GM04503 (cell line): Measurements from ENCODE around the gene AKR7A3.

Experiments
- DNase-seq: peaks from one replicate; pipeline ENCODE4 v3.0.0-alpha.2; 2012; ENCODE audit warnings: low read depth

Gene AKR7A3

DNA sequence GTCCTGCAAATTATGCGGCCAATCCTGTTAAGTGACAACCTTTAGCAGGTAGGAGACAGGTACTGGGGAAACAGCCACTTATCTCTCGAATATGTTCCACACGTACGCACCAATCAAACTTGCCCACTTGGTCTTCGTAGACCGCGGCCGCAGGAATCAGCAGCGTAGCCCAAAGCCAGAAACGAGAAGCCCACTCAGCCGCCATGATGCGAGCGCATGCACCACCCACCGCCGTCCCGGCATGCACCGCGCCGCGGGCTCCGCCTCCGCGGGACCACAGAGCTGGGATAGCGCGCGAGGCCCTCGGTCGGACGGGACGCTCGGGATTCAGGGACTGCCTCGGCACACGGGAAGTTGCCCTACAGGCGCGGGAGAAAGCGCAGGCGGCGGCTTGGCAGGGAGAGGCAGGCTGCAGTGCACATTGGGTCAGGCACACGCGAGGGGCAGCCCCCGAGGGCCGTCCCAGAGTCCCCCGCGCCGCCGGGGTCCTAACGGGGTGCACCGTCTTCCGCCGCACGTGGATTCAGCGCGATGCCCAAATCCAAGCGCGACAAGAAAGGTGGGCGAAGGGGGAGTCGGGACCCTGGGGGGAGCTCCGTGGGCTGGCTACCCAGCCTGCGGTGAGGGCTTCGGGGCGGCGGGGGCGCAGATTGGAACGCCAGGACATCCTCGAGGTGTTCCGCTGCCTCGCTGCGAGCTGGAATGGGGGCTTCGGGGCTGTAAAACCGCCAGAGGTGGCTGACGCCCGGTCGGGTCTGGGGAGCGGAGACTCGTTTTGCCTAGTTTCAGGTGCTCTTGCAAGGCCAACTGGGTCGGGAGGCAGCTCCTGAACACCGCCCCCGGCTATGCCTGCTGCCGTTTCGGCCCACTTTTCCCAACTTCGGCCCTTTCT lies 37.0 kb downstream of the AKR7A3 start, which contains the start of the genes EMC1 and MRTO4:
Gene EMC1 (minus strand): TSS at position 220 of the 892 bp plus-strand sequence. CDS start 15 bp downstream, at position 205.
Gene MRTO4 (plus strand): TSS at position 501 of the 892 bp plus-strand sequence. CDS start 31 bp downstream, at position 532.
- DNase-seq: peak; percentile 42

DNA sequence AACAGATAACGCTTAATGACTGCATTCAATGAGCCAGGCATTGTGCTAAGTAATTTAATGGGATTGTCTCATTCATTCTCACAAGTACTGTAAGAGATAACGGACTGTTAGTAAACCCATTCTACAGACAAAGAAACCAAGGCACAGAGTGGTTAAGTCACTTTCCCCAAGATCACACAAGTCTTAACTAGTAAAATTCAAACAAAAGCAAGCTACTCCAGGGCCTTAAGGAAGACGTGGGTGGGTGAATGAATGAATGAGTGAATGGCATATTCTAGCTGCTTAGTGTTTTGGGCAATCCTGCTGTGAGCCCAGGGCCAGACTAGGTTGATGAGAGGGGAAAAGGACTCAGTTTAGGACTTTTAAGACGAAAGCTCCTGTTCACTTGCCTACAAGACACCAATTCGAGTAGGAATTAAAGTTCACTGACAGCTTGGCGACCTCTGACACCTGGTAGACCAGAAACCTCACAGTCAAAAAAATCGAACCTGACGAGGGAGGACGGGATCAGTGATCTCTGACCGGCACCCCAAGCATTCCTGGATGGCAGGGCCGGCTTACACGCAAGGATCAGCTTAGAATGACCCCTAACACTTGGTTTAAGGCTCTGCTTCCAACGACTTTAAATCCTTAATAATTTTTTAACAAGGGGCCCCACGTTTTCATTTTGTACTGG lies 37.8 kb downstream of the AKR7A3 start:
- no peak for DNase-seq

DNA sequence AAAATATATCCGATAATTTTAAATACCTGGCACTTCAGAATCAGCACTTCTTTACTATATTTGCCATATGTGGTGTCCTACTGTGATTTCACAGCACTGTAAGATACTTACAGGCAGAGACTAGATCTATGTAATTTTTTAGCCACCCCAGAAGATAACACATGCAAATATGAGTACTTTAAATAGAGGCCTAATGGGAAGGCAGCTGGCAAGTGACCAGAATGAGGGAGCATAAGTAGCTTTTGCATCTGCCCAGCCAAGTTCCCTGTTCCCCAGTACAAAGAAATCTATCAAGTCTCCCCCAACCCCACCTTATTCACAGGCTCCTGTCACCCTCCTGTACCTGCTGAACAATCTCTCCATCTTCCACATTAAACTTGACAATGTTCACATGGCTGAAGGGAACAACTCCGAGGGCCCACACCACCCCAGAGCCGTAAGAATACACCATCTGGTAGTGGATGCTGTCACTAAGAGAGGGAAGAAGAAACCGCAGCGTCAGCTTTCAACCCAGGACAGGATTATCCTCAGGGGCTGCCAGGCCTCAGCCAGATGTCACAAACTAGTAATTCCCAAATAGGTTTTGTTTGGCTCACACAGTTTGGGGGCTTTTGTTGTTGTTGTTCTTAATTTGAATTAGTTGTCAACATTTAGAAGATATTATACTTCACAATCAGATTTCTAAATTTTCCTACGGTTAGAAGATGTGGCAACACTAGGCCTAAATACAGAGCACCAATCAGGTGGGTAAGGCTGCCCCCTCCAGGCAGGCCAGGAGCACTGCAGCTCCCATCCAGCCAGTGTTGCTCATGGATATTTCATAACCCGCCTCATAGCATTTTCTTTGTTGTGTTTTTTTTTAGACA lies 47.7 kb downstream of the AKR7A3 start:
- DNase-seq: no peak

DNA sequence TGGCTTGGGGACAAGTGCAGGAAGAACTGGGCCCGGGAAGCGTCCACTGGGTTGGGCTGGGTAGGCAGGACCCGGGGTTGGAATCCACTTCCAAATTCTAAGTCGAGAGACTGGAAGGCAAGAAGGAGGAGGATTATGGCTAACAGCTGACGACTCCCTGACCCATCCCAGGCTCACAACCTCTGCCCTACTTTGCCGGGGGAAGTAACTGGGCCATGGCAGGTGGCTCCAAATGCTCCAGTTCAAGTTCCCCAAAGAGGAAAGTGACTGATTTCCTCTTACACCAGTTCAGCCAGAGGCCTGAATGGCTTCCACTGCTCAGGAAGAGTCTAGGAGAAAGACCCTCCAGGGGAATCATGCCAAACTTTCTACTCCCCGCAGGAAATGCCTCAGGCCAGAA lies 48.7 kb downstream of the AKR7A3 start:
- DNase-seq: no peak

DNA sequence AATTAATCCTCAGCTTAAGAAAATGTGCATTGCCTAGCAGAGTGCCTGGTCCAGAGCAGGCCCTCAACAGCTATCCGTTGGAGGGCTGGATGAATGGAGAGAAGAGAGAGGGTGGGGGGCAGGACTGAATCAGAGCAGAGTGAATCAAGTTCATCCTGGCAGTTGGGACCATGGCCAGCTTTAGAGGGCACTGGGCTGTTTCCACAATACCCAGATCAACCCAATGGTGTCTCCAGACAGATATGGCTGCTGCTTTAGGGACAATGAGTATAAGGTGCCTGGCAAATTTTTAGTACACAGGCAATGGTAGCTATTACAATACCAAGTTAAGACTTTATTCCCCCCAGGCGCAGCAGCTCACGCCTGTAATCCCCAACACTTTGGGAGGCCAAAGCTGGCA lies 54.3 kb downstream of the AKR7A3 start:
- DNase-seq: no peak
